Activated T-helper 1 cell treated with anti-CD3 and anti-CD28 coated beads, Interleukin-12 subunit alpha, Interleukin-12 subunit beta, Interleukin-2, Interleukin-4 antibody, amounts not matched to agents 30 ng/mL and 10 ng/mL and 1 ng/mL, durations not matched to agents 14 hours and 24 hours and 36 hours (primary cell): ENCODE results near the gene RGS4. TPM values are rescaled to one million over a fixed set of nuclear protein-coding genes. Genes with fewer than 3 reads are reported as not detected.
"Not testable (repeated sequence)": the region's sequence is repeated elsewhere in the genome, so short reads cannot be mapped to it uniquely, and the experiment has no call there.

Source experiments
- DNase-seq: peaks from one replicate; pipeline ENCODE4 v3.0.0; 2021; ENCODE audit warnings: low spot score
- H3K27ac Mint-ChIP-seq: one replicate; pipeline ENCODE4 v1.8.0; 2021; ENCODE audit warnings: mild to moderate bottlenecking, mixed read lengths
- H3K27me3 Mint-ChIP-seq: one replicate; pipeline ENCODE4 v1.8.0; 2022; ENCODE audit warnings: mild to moderate bottlenecking, moderate library complexity, mixed read lengths; ENCODE audit not compliant: insufficient read depth
- H3K36me3 Mint-ChIP-seq: one replicate; pipeline ENCODE4 v1.8.0; 2021; ENCODE audit warnings: low read depth, mixed read lengths
- H3K4me1 Mint-ChIP-seq: one replicate; pipeline ENCODE4 v1.8.0; 2021; ENCODE audit warnings: low read depth, mixed read lengths
- H3K4me3 Mint-ChIP-seq: one replicate; pipeline ENCODE4 v1.8.0; 2021; ENCODE audit warnings: mild to moderate bottlenecking, moderate library complexity, mixed read lengths
- H3K9me3 Mint-ChIP-seq: one replicate; pipeline ENCODE4 v1.8.0; 2021; ENCODE audit warnings: mixed read lengths
- intact Hi-C: fragments of 100-400 bp; cut with micrococcal nuclease; formaldehyde crosslinking; loops from one replicate; pipeline ENCODE4 v1.15.1; 2024
- total RNA-seq: library from RNA; stranded (reverse); gene quantifications from 2 replicates; pipeline ENCODE4 v1.2.3, GENCODE V29; 2022

The RGS4 gene
- total RNA-seq, 1 donor from 2014 or later: not detected

- intact Hi-C loops: loop anchor here (10.0 kb wide), 1 partner anchor 229 kb away; no protein-coding TSS in a partner anchor
- Mint-ChIP-seq H3K4me3 (no peak overlapping the region), H3K4me1 (no peaks in the 10 kb centered on the region), H3K27me3 (peaks cover 11% of the 10 kb centered on the region), H3K36me3 (no peaks in the 10 kb centered on the region), H3K27ac (no peak overlapping the region), H3K9me3 (no peaks in the 10 kb centered on the region)
- DNase-seq: no peak
These were observed 4.8 kb downstream of the RGS4 start for GRCh38 chr1:163074004-163074403.

DNA sequence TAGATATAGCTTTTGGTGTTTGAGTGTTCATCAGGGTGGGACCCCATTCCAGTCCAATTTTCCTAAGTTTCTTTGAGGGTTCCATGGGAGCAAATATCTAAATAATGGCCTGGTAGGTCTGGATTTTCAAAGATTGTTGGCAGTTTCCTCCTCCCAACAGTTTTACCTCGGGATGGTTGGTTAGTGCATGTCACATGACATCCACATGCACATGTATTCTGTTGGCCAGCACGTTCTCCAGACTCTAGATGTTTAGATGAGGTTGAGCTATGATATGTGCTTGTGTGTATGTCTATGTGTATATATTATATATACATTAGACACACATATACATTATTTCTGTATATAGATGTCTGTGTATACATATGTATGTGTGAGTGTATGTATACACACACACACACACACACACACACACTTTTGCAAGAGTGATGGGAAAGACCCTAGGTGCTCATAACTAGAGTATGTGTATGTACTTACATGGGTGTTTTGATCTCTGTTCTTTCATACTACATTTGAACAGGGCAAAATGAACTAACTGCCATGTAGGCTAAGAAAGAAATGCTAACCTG is 5.6 kb downstream of the RGS4 start:
- peaks cover 6% of the 10 kb centered on the region for H3K27me3 Mint-ChIP-seq

GRCh38 chr1:163076044-163076443 is 6.9 kb downstream of the RGS4 start:
- Mint-ChIP-seq H3K36me3 (no peaks in the 10 kb centered on the region), H3K9me3 (no peaks in the 10 kb centered on the region), H3K4me1 (no peaks in the 10 kb centered on the region), H3K4me3 (no peak overlapping the region), H3K27me3 (peaks cover 5% of the 10 kb centered on the region), H3K27ac (no peak overlapping the region)
- DNase-seq: no peak
- intact Hi-C loops: loop anchor here (10.0 kb wide), 1 partner anchor 231 kb away; no protein-coding TSS in a partner anchor

More for the DNA sequence above, 5.6 kb downstream of the RGS4 start:
- H3K36me3 Mint-ChIP-seq: no peaks in the 10 kb centered on the region
- H3K4me1 Mint-ChIP-seq: no peaks in the 10 kb centered on the region
- H3K4me3 Mint-ChIP-seq: no peak overlapping the region
- intact Hi-C loops: loop anchor here (10.0 kb wide), 1 partner anchor 230 kb away; no protein-coding TSS in a partner anchor
- DNase-seq: no peak
- H3K9me3 Mint-ChIP-seq: no peaks in the 10 kb centered on the region
- no peak overlapping the region for H3K27ac Mint-ChIP-seq

DNA sequence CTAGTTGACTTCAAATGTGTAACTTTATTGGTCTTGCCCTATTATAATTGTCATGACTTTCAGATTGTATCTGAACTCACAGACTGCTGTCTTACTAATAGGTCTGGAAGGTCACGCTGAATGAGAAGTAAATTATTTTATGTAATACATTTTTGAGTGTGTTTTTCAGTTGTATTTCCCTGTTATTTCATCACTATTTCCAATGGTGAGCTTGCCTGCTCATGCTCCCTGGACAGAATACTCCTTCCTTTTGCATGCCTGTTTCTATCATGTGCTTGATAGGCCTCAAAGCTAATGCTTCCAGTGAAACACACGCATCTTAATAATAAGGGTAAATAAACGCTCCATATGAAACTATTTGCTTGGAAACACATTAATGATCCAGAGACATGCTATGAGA is 7.3 kb downstream of the RGS4 start:
- Mint-ChIP-seq H3K4me1 (no peaks in the 10 kb centered on the region), H3K9me3 (no peaks in the 10 kb centered on the region), H3K27ac (no peak overlapping the region), H3K36me3 (no peaks in the 10 kb centered on the region), H3K4me3 (no peak overlapping the region), H3K27me3 (peaks cover 5% of the 10 kb centered on the region)
- intact Hi-C loops: loop anchor here (10.0 kb wide), 1 partner anchor 232 kb away; no protein-coding TSS in a partner anchor
- DNase-seq: no peak

DNA sequence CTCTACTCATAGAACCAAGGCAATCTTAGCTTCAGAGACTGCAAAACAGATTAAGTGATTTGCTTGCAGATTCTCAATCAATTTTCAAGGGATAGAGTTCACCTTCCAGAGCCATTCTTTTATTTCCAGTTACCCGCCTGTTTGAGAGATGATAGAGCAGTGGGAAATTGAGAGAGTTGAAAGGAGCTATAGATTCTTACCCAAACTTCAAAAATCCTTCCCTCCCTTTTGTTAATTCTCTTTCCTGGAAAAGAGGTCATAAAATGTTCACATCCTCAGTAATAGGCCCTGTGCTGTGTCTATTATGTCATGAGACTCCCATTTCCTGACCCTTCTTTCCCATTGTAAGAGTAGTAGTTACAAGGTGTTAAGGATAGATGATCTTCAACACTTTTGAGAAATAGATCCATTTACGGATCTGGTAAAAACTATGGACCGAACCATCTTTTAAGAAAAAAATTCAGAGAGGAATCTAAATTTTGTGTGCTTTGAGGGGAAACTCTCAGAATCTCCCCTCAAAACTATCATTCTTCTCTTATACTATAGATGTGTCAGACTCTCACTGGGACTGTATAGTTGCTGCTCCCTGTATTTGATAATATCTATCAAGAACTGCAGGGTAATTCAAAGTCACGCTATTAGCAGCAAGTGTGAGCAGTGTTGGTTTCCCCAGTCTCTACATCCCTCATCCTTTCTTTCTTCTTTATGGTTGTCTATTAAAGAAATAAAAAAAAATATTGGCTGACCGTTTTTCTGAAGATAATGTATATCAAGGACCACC is 8.0 kb downstream of the RGS4 start:
- H3K27ac Mint-ChIP-seq: no peak overlapping the region
- no peaks in the 10 kb centered on the region for H3K4me1 Mint-ChIP-seq
- no peak overlapping the region for H3K4me3 Mint-ChIP-seq
- H3K36me3 Mint-ChIP-seq: no peaks in the 10 kb centered on the region
- no peaks in the 10 kb centered on the region for H3K9me3 Mint-ChIP-seq
- intact Hi-C loops: loop anchor here (10.0 kb wide), 1 partner anchor 232 kb away; no protein-coding TSS in a partner anchor
- peaks cover 2% of the 10 kb centered on the region for H3K27me3 Mint-ChIP-seq
- DNase-seq: no peak

DNA sequence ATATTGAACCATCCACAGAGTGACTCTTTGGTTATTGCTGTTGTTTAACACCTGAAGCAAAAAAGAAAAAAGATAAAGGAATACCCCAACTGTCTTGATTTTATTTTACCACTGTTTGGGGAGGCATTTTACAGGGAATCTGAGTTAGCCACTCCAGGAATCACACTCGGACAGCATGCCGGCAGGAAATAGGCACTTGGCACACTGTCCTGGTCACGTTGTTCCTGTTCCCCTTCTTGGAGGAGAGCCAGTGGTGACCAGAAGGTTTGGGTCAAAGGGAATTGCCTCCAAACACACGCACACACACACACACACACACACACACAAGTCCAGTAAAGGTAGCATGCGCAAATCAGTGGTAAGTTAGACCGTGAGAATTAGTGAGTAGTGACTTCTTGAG is 13.8 kb downstream of the RGS4 start:
- Mint-ChIP-seq H3K9me3 (no peaks in the 10 kb centered on the region), H3K36me3 (no peaks in the 10 kb centered on the region), H3K4me3 (no peak overlapping the region), H3K27ac (no peak overlapping the region), H3K4me1 (no peaks in the 10 kb centered on the region), H3K27me3 (no peaks in the 10 kb centered on the region)
- no peak for DNase-seq
- intact Hi-C loops: no loop called here

DNA sequence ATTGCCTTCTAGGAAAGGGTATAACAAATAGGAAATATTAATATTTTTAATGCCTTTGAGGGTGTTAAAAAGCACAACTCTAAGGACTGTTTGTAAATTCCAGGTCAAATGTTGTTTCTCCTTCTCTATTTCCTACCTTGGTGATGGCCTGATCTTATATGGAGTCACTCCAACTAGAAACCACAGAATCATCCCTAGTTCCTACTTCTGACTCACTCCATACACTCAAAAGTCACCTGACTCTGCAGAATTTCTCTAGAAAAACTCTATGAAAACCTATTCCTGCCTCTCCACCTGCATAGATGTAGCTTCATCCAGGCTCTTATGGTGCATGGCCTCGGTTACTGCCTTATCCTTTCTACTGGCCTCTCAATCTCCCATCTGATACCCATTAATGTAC is 14.5 kb downstream of the RGS4 start:
- Mint-ChIP-seq H3K27ac (no peak overlapping the region), H3K4me1 (no peaks in the 10 kb centered on the region), H3K4me3 (no peak overlapping the region), H3K36me3 (no peaks in the 10 kb centered on the region), H3K9me3 (no peaks in the 10 kb centered on the region), H3K27me3 (no peaks in the 10 kb centered on the region)
- DNase-seq: no peak
- intact Hi-C loops: no loop called here

DNA sequence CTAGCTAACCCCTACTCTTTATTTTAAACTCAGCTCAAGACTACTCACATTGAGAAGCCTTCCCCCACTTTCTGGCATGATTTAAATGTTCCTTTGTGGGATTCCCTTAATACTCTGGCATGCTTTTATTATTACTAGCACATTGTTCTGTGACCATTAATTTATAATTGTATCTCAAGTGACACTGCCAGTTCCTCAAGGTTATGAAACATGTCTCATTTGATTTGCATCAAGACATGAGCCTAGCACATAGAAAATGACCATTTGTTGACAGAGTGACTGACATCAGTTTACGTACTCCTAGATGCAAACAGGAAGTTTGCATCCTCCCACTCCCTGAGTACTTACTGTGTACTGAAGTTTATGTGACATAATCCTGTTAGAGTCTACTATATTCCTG is 15.2 kb downstream of the RGS4 start:
- intact Hi-C loops: no loop called here
- no peak overlapping the region for H3K4me3 Mint-ChIP-seq
- DNase-seq: no peak
- no peaks in the 10 kb centered on the region for H3K9me3 Mint-ChIP-seq
- H3K27me3 Mint-ChIP-seq: no peaks in the 10 kb centered on the region
- no peak overlapping the region for H3K27ac Mint-ChIP-seq
- H3K36me3 Mint-ChIP-seq: no peaks in the 10 kb centered on the region
- H3K4me1 Mint-ChIP-seq: no peaks in the 10 kb centered on the region

DNA sequence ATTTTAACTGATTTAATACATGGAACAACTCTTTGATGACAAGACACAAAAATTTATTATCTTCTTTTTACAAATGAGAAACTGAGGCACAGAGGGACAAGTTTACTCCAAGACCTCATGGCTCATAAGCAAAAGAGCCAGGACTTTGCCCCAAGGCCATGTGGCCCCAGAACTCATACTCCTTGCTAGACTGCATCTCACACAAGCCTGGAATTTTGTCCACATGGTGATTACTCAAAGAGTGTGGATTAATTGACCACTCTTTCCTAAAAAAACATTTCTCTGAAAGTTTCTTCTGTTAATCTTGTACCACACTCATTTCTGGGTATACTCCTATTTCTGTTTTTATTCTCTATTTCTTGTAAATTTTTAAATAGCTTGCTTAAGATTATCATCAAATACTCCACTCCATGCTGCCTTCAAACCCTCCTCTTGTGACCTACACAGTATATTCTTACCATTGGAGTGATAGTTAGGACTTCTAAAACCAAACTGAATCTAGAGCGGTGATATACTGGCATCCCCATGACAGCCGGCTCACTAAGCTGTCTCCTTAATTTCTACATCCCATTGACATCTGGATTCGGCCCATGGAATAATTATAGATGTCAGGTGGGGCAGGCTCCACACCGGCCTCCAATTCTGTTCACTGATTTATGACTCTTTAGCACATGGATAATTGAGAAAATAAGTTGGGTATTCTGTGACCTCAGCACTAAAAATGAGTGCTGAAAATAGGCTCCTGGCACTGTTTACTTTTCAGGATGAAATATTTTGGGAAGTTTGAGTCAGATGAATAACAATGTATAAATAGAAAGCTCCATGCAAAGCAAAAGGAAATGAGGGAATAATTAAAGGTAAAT is 16.1 kb downstream of the RGS4 start:
- H3K27ac Mint-ChIP-seq: no peak overlapping the region
- H3K9me3 Mint-ChIP-seq: no peaks in the 10 kb centered on the region
- H3K4me3 Mint-ChIP-seq: no peak overlapping the region
- H3K4me1 Mint-ChIP-seq: no peaks in the 10 kb centered on the region
- no peaks in the 10 kb centered on the region for H3K36me3 Mint-ChIP-seq
- no peak for DNase-seq
- intact Hi-C loops: no loop called here
- H3K27me3 Mint-ChIP-seq: no peaks in the 10 kb centered on the region

DNA sequence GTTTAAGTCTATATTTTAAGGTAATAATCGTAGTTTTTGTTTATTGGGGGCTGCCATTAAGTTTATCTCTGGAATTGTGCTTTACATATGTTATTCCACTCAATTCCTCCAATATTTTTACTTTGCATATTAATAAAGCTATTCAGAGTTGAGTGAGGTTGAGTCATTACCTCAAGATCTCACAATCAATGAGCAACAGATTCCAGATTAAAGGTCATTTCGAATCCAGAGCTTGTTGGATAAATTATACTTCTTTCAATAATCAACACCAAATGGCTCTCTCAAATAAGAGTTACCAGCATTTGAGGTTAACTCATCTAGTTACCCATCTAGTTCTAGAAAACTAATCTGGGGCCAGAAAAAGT is 16.7 kb downstream of the RGS4 start:
- Mint-ChIP-seq H3K4me3 (no peak overlapping the region), H3K9me3 (no peaks in the 10 kb centered on the region), H3K27me3 (no peaks in the 10 kb centered on the region), H3K27ac (no peak overlapping the region), H3K36me3 (no peaks in the 10 kb centered on the region), H3K4me1 (no peaks in the 10 kb centered on the region)
- intact Hi-C loops: no loop called here
- no peak for DNase-seq

DNA sequence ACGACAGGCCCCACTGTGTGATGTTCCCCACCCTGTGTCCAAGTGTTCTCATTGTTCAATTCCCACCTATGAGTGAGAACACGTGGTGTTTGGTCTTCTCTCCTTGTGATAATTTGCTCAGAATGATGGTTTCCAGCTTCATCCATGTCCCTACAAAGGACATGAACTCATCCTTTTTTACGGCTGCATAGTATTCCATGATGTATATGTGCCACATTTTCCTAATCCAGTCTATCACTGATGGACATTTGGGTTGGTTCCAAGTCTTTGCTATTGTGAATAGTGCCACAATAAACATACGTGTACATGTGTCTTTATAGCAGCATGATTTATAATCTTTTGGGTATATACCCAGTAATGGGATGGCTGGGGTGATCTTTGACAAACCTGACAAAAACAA is 20.0 kb downstream of the RGS4 start:
- H3K9me3 Mint-ChIP-seq, H3K27ac Mint-ChIP-seq, intact Hi-C loops, DNase-seq, H3K27me3 Mint-ChIP-seq, H3K4me1 Mint-ChIP-seq, H3K4me3 Mint-ChIP-seq, H3K36me3 Mint-ChIP-seq: not testable (repeated sequence)

- H3K4me3 Mint-ChIP-seq: no peak overlapping the region
- H3K9me3 Mint-ChIP-seq: no peaks in the 10 kb centered on the region
- H3K36me3 Mint-ChIP-seq: no peaks in the 10 kb centered on the region
- no peaks in the 10 kb centered on the region for H3K4me1 Mint-ChIP-seq
- no peak for DNase-seq
- H3K27ac Mint-ChIP-seq: no peak overlapping the region
- H3K27me3 Mint-ChIP-seq: no peaks in the 10 kb centered on the region
- intact Hi-C loops: no loop called here
These were observed 21.3 kb downstream of the RGS4 start for GRCh38 chr1:163090321-163090945.
